PC-9 (cell line): ENCODE data around the gene ARHGAP22.

Source experiments
- CTCF ChIP-seq: fragments of 200-600 bp; sonication (generic); conservative IDR thresholded peaks from 2 replicates; pipeline ENCODE4 v1.6.1; 2017; ENCODE audit warnings: mixed run types, antibody characterized with exemption, mild to moderate bottlenecking, moderate library complexity
- EZH2 ChIP-seq: fragments of 200-600 bp; sonication (generic); IDR thresholded peaks from 2 replicates; pipeline ENCODE4 v1.8.0; 2017; ENCODE audit warnings: antibody characterized with exemption, low read depth

GRCh38 chr10:48414160-48414559, 190.7 kb downstream of the ARHGAP22 start:
- TF ChIP-seq CTCF: no peak
- TF ChIP-seq EZH2: no peak
